Mesendoderm (in vitro differentiated cells): ENCODE measurements around the gene BMP7.

Experiments used
- DNase-seq: peaks from one replicate; pipeline ENCODE4 v3.0.0; 2013
- H2AK5ac ChIP-seq: 2 replicates; pipeline ENCODE4 v1.6.1; 2013; ENCODE audit warnings: low read length, inconsistent platforms
- H2BK120ac ChIP-seq: 2 replicates; pipeline ENCODE4 v1.6.1; 2013; ENCODE audit warnings: low read depth, mild to moderate bottlenecking, low read length, moderate library complexity, mixed read lengths
- H2BK15ac ChIP-seq: replicated peaks from 2 replicates; pipeline ENCODE4 v1.6.1; 2013; ENCODE audit warnings: low read depth, mild to moderate bottlenecking, moderate library complexity
- H2BK5ac ChIP-seq: 2 replicates; pipeline ENCODE4 v1.6.1; 2013; ENCODE audit warnings: low read length, inconsistent platforms
- H3K18ac ChIP-seq: 2 replicates; pipeline ENCODE4 v1.6.1; 2013; ENCODE audit warnings: mild to moderate bottlenecking, low read length, mixed read lengths
- H3K23ac ChIP-seq: one replicate; pipeline ENCODE4 v1.6.1; 2013; ENCODE audit warnings: low read length
- H3K27ac ChIP-seq: 2 replicates; pipeline ENCODE4 v1.5.1; 2013; ENCODE audit warnings: low read depth, mild to moderate bottlenecking, inconsistent platforms, low read length, moderate library complexity
- H3K27me3 ChIP-seq: 2 replicates; pipeline ENCODE4 v1.6.1; 2013; ENCODE audit warnings: low read length, control low read depth, mild to moderate bottlenecking, inconsistent platforms; ENCODE audit not compliant: insufficient read depth, poor library complexity
- H3K36me3 ChIP-seq: 2 replicates; pipeline ENCODE4 v1.6.1; 2013; ENCODE audit warnings: low read length, inconsistent platforms; ENCODE audit not compliant: control insufficient read depth, insufficient read depth
- H3K4ac ChIP-seq: one replicate; pipeline ENCODE4 v1.6.1; 2013; ENCODE audit warnings: low read depth, mild to moderate bottlenecking, low read length, moderate library complexity
- H3K4me1 ChIP-seq: 2 replicates; pipeline ENCODE4 v1.6.1; 2013; ENCODE audit warnings: low read depth, low read length, inconsistent platforms; ENCODE audit not compliant: control insufficient read depth
- H3K4me2 ChIP-seq: 2 replicates; pipeline ENCODE4 v1.6.1; 2013; ENCODE audit warnings: low read length
- H3K4me3 ChIP-seq: 2 replicates; pipeline ENCODE4 v1.5.1; 2013; ENCODE audit warnings: mild to moderate bottlenecking, low read length
- H3K56ac ChIP-seq: one replicate; pipeline ENCODE4 v1.6.1; 2013; ENCODE audit warnings: low read length
- H3K79me1 ChIP-seq: 2 replicates; pipeline ENCODE4 v1.6.1; 2013; ENCODE audit warnings: low read length, inconsistent platforms
- H3K79me2 ChIP-seq: 2 replicates; pipeline ENCODE4 v1.6.1; 2013; ENCODE audit warnings: mild to moderate bottlenecking, low read length; ENCODE audit not compliant: control insufficient read depth, insufficient read depth
- H3K9ac ChIP-seq: 2 replicates; pipeline ENCODE4 v1.6.1; 2013; ENCODE audit warnings: low read length, inconsistent platforms
- H4K5ac ChIP-seq: one replicate; pipeline ENCODE4 v1.6.1; 2013; ENCODE audit warnings: low read length
- H4K8ac ChIP-seq: one replicate; pipeline ENCODE4 v1.6.1; 2013; ENCODE audit warnings: low read depth, mild to moderate bottlenecking, control low read depth, low read length, moderate library complexity
- WGBS: extraction: QIAGEN DNeasy Blood & Tissue Kit; methylation state at CpG from one replicate; pipeline ENCODE4 v1.1.7; 2013; ENCODE audit warnings: low lambda C conversion rate, missing lambda C conversion rate; ENCODE audit not compliant: insufficient coverage; ENCODE audit errors: extremely low coverage; 5-methylcytosine and 5-hydroxymethylcytosine counted together

BMP7 gene

GRCh38 chr20:57217802-57218201 is 48.6 kb downstream of the BMP7 start:
- H3K79me1 ChIP-seq = no peaks in the 10 kb centered on the region

GRCh38 chr20:57216669-57217068 is 49.8 kb downstream of the BMP7 start:
- no peak overlapping the region for H3K4me3 ChIP-seq
- H2BK5ac ChIP-seq = no peak overlapping the region
- no CpG with 5 or more reads among the region's 9 CpGs for WGBS
- no peak overlapping the region for H3K56ac ChIP-seq
- no peak overlapping the region for H3K9ac ChIP-seq
- DNase-seq = no peak
- H3K79me2 ChIP-seq = no peaks in the 10 kb centered on the region
- H2BK120ac ChIP-seq = no peak overlapping the region
- H2AK5ac ChIP-seq = no peak overlapping the region
- H3K18ac ChIP-seq = no peak overlapping the region
- no peaks in the 10 kb centered on the region for H3K36me3 ChIP-seq
- no peak overlapping the region for H3K4me2 ChIP-seq
- H3K27me3 ChIP-seq = no peaks in the 10 kb centered on the region
- H2BK15ac ChIP-seq = no peak overlapping the region
- H3K4me1 ChIP-seq = no peaks in the 10 kb centered on the region
- H4K5ac ChIP-seq = no peak overlapping the region
- no peak overlapping the region for H4K8ac ChIP-seq
- H3K79me1 ChIP-seq = no peaks in the 10 kb centered on the region
- no peak overlapping the region for H3K27ac ChIP-seq
- H3K23ac ChIP-seq = no peak overlapping the region
- no peak overlapping the region for H3K4ac ChIP-seq

More at GRCh38 chr20:57217802-57218201, 48.6 kb downstream of the BMP7 start:
- Histone ChIP-seq H3K79me2 (no peaks in the 10 kb centered on the region), H2AK5ac (no peak overlapping the region), H3K56ac (no peak overlapping the region), H2BK15ac (no peak overlapping the region), H3K4ac (no peak overlapping the region), H3K27me3 (no peaks in the 10 kb centered on the region), H3K18ac (no peak overlapping the region), H3K4me1 (no peaks in the 10 kb centered on the region), H3K4me3 (no peak overlapping the region), H2BK5ac (no peak overlapping the region), H3K4me2 (no peak overlapping the region), H3K9ac (no peak overlapping the region), H3K23ac (no peak overlapping the region), H4K5ac (no peak overlapping the region), H4K8ac (no peak overlapping the region), H3K27ac (no peak overlapping the region), H3K36me3 (no peaks in the 10 kb centered on the region), H2BK120ac (no peak overlapping the region)
- no peak for DNase-seq
- WGBS = no CpG with 5 or more reads among the region's 9 CpGs

DNA sequence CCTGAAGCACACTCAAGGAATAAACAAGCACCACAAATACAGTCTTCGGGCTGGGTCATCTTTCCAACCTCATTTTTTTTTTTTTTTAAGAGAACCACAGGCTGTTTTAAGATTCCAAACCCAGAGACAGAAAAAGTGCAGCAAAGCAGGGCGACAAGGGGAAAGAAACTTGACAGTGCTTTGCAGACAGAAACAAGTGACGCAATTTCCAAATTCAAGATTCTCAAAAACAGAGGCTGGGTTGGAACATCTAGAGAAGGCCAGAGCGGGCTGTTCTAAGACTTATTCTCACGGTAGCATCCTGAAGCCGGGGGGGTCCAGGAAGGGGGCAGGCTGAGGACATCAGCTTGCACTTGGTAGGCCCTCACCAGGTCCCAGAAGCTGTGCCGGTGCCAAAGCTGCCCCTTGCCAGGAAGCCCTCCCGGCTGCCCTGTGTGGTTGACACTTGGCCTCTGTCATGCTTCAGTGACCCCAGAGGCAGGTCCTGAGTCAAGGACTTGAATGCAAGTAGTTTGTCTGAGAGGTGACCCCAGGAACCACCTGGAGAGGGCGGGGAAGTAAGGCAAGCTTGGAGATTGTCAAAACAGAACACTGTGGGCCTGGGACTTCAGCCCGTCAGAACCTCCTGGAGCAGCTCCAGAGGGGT is 50.5 kb downstream of the BMP7 start:
- Histone ChIP-seq H3K4me1 (no peaks in the 10 kb centered on the region), H2AK5ac (no peak overlapping the region), H3K56ac (no peak overlapping the region), H3K36me3 (no peaks in the 10 kb centered on the region), H3K27me3 (no peaks in the 10 kb centered on the region), H4K8ac (no peak overlapping the region), H4K5ac (no peak overlapping the region), H2BK120ac (no peak overlapping the region), H2BK15ac (no peak overlapping the region), H3K79me2 (no peaks in the 10 kb centered on the region), H3K18ac (no peak overlapping the region), H3K79me1 (no peaks in the 10 kb centered on the region), H3K9ac (no peak overlapping the region), H3K4me2 (no peak overlapping the region), H3K4me3 (no peak overlapping the region), H2BK5ac (no peak overlapping the region), H3K23ac (no peak overlapping the region), H3K27ac (no peak overlapping the region), H3K4ac (no peak overlapping the region)
- DNase-seq = no peak
- no CpG with 5 or more reads among the region's 10 CpGs for WGBS

DNA sequence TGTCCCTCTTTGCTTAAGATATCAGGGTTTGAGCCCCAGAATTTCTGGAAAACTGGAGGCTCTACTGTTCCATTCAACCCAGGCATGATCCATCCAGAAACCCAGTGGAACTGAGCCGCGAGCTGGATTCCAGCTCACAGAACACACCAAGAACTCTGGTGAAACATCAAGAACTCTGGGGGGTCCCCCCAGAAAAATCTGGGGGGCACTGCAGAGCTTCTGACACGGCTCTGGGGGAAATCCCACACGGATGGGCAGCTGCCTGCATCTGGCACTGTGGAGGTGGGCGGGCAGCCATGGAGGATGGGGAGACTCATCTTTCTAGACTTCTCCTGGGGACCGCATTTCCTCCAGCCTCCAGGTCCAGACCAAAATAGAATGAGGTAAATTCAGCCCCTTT is 51.0 kb downstream of the BMP7 start:
- Histone ChIP-seq H3K79me2 (no peaks in the 10 kb centered on the region), H2BK120ac (no peak overlapping the region), H3K4me1 (no peaks in the 10 kb centered on the region), H3K18ac (no peak overlapping the region), H2AK5ac (no peak overlapping the region), H2BK5ac (no peak overlapping the region), H4K5ac (no peak overlapping the region), H3K9ac (no peak overlapping the region), H4K8ac (no peak overlapping the region), H3K4me3 (no peak overlapping the region), H3K79me1 (no peaks in the 10 kb centered on the region), H3K23ac (no peak overlapping the region), H3K4ac (no peak overlapping the region), H3K56ac (no peak overlapping the region), H2BK15ac (no peak overlapping the region), H3K4me2 (no peak overlapping the region), H3K27ac (no peak overlapping the region), H3K27me3 (no peaks in the 10 kb centered on the region), H3K36me3 (no peaks in the 10 kb centered on the region)
- DNase-seq = no peak
- no CpG with 5 or more reads among the region's 6 CpGs for WGBS

- Histone ChIP-seq H3K79me2 (no peaks in the 10 kb centered on the region), H3K4me1 (no peaks in the 10 kb centered on the region), H3K4me2 (no peak overlapping the region), H4K8ac (no peak overlapping the region), H3K27me3 (no peaks in the 10 kb centered on the region), H3K79me1 (no peaks in the 10 kb centered on the region), H3K27ac (no peak overlapping the region), H3K23ac (no peak overlapping the region), H4K5ac (no peak overlapping the region), H3K4ac (no peak overlapping the region), H3K18ac (no peak overlapping the region), H3K56ac (no peak overlapping the region), H2BK120ac (no peak overlapping the region), H3K9ac (no peak overlapping the region), H2BK15ac (no peak overlapping the region), H3K4me3 (no peak overlapping the region), H3K36me3 (no peaks in the 10 kb centered on the region), H2BK5ac (no peak overlapping the region), H2AK5ac (no peak overlapping the region)
- DNase-seq = no peak
- no CpG with 5 or more reads among the region's 2 CpGs for WGBS
Observed at GRCh38 chr20:57214948-57215347, 51.5 kb downstream of the BMP7 start.

GRCh38 chr20:57214427-57214826 is 52.0 kb downstream of the BMP7 start:
- no peak overlapping the region for H3K4me3 ChIP-seq
- H3K23ac ChIP-seq = no peak overlapping the region
- no peak overlapping the region for H3K56ac ChIP-seq
- no CpG with 5 or more reads among the region's 8 CpGs for WGBS
- no peak overlapping the region for H2AK5ac ChIP-seq
- H3K4ac ChIP-seq = no peak overlapping the region
- no peak overlapping the region for H4K8ac ChIP-seq
- no peak overlapping the region for H3K4me2 ChIP-seq
- no peak overlapping the region for H3K9ac ChIP-seq
- H3K4me1 ChIP-seq = no peaks in the 10 kb centered on the region
- DNase-seq = no peak
- no peak overlapping the region for H2BK120ac ChIP-seq
- H3K27me3 ChIP-seq = no peaks in the 10 kb centered on the region
- no peaks in the 10 kb centered on the region for H3K36me3 ChIP-seq
- no peaks in the 10 kb centered on the region for H3K79me2 ChIP-seq
- no peak overlapping the region for H3K27ac ChIP-seq
- H4K5ac ChIP-seq = no peak overlapping the region
- H2BK15ac ChIP-seq = no peak overlapping the region
- no peak overlapping the region for H2BK5ac ChIP-seq
- H3K18ac ChIP-seq = no peak overlapping the region
- no peaks in the 10 kb centered on the region for H3K79me1 ChIP-seq
